ENCODE data around the gene TBCK.
"Not testable (repeated sequence)": the region's sequence is repeated elsewhere in the genome, so short reads cannot be mapped to it uniquely, and the experiment has no call there.

TBCK gene

GRCh38 chr4:106325800-106326199, 9.8 kb upstream of the TBCK start:
- no peak for DNase-seq (ENCODE audit: low read depth)
- no peak overlapping the region for H3K4me3 ChIP-seq (ENCODE audit: low read depth, low read length)

GRCh38 chr4:106323119-106323518, 7.1 kb upstream of the TBCK start:
- no peak overlapping the region for H3K4me3 ChIP-seq (ENCODE audit: low read depth, low read length)
- no peak for DNase-seq (ENCODE audit: low read depth)

GRCh38 chr4:106321814-106322213, 5.8 kb upstream of the TBCK start:
- H3K4me3 ChIP-seq (ENCODE audit: low read depth, low read length); DNase-seq (ENCODE audit: low read depth): not testable (repeated sequence)

- not testable (repeated sequence) for DNase-seq (ENCODE audit: low read depth); H3K4me3 ChIP-seq (ENCODE audit: low read depth, low read length)
Observed at GRCh38 chr4:106321168-106321567, 5.2 kb upstream of the TBCK start.

- DNase-seq (ENCODE audit: low read depth), result no peak
Observed at GRCh38 chr4:106320235-106320634, 4.2 kb upstream of the TBCK start.

GRCh38 chr4:106318511-106318910, 2.5 kb upstream of the TBCK start:
- DNase-seq (ENCODE audit: low read depth), result no peak
- no peak overlapping the region for H3K4me3 ChIP-seq (ENCODE audit: low read depth, low read length)

More at GRCh38 chr4:106320235-106320634, 4.2 kb upstream of the TBCK start:
- no peak overlapping the region for H3K4me3 ChIP-seq (ENCODE audit: low read depth, low read length)

GRCh38 chr4:106317815-106318214, 1.8 kb upstream of the TBCK start:
- no peak overlapping the region for H3K4me3 ChIP-seq (ENCODE audit: low read depth, low read length)
- no peak for DNase-seq (ENCODE audit: low read depth)

- DNase-seq (ENCODE audit: low read depth), result no peak
- peak overlapping the region; percentile 88 for H3K4me3 ChIP-seq (ENCODE audit: low read depth, low read length)
Observed at GRCh38 chr4:106316773-106317409, 882 bp upstream of the TBCK start.

- H3K4me3 ChIP-seq (ENCODE audit: low read depth, low read length), result peak overlapping the region; percentile 88
- no peak for DNase-seq (ENCODE audit: low read depth)
Observed at GRCh38 chr4:106315476-106315967, 487 bp downstream of the TBCK start.

- no peak for DNase-seq (ENCODE audit: low read depth)
- peak overlapping the region; percentile 88 for H3K4me3 ChIP-seq (ENCODE audit: low read depth, low read length)
Observed at GRCh38 chr4:106314960-106315359, 1.0 kb downstream of the TBCK start.

GRCh38 chr4:106312997-106313522, 2.9 kb downstream of the TBCK start:
- no peak for DNase-seq (ENCODE audit: low read depth)
- no peak overlapping the region for H3K4me3 ChIP-seq (ENCODE audit: low read depth, low read length)

GRCh38 chr4:106312377-106312776, 3.6 kb downstream of the TBCK start:
- DNase-seq (ENCODE audit: low read depth), result no peak
- no peak overlapping the region for H3K4me3 ChIP-seq (ENCODE audit: low read depth, low read length)

GRCh38 chr4:106306561-106306960, 9.4 kb downstream of the TBCK start:
- H3K4me3 ChIP-seq (ENCODE audit: low read depth, low read length), result no peak overlapping the region
- no peak for DNase-seq (ENCODE audit: low read depth)

GRCh38 chr4:106305435-106306055, 10.5 kb downstream of the TBCK start:
- no peak for DNase-seq (ENCODE audit: low read depth)
- no peak overlapping the region for H3K4me3 ChIP-seq (ENCODE audit: low read depth, low read length)

GRCh38 chr4:106304632-106305031, 11.4 kb downstream of the TBCK start:
- no peak for DNase-seq (ENCODE audit: low read depth)

GRCh38 chr4:106303548-106304281, 12.3 kb downstream of the TBCK start:
- no peak for DNase-seq (ENCODE audit: low read depth)
- H3K4me3 ChIP-seq (ENCODE audit: low read depth, low read length), result no peak overlapping the region

More at GRCh38 chr4:106304632-106305031, 11.4 kb downstream of the TBCK start:
- no peak overlapping the region for H3K4me3 ChIP-seq (ENCODE audit: low read depth, low read length)

- DNase-seq (ENCODE audit: low read depth), result no peak
- H3K4me3 ChIP-seq (ENCODE audit: low read depth, low read length), result no peak overlapping the region
Observed at GRCh38 chr4:106302062-106302438, 14.0 kb downstream of the TBCK start.

GRCh38 chr4:106301393-106302061, 14.5 kb downstream of the TBCK start:
- H3K4me3 ChIP-seq (ENCODE audit: low read depth, low read length), result no peak overlapping the region
- DNase-seq (ENCODE audit: low read depth), result no peak

- DNase-seq (ENCODE audit: low read depth), result no peak
- no peak overlapping the region for H3K4me3 ChIP-seq (ENCODE audit: low read depth, low read length)
Observed at GRCh38 chr4:106299977-106300376, 16.0 kb downstream of the TBCK start.
